Activated B cell treated with CpG ODN at 0.5 μM for 24 hours (primary cell): ENCODE results near the gene PIGM. TPM values are rescaled to one million over a fixed set of nuclear protein-coding genes. Genes with fewer than 3 reads are reported as not detected.

Experiments used
- ATAC-seq: fragments of 200-7000 bp; cut with Tn5 transposase; one replicate; pipeline ENCODE4 v1.10.0; 2021; ENCODE audit warnings: low read depth, mild to moderate bottlenecking, moderate library complexity
- CTCF ChIA-PET: fragments of 350-600 bp; sonication (Branson Sonifier 250); formaldehyde crosslinking; loops from one replicate; lab custom pipeline; 2021; ENCODE audit warnings: antibody characterized with exemption; lab: Charles Lee
- POLR2A ChIA-PET: fragments of 350-600 bp; sonication (Branson Sonifier 250); formaldehyde crosslinking; loops from one replicate; lab custom pipeline; 2021; ENCODE audit warnings: antibody characterized with exemption; lab: Charles Lee
- DNase-seq: peaks from one replicate; pipeline ENCODE4 v3.0.0; 2022
- H3K27ac Mint-ChIP-seq: one replicate; pipeline ENCODE4 v1.8.0; 2020; ENCODE audit warnings: mixed read lengths
- H3K27me3 Mint-ChIP-seq: one replicate; pipeline ENCODE4 v1.8.0; 2021; ENCODE audit warnings: mixed read lengths
- H3K36me3 Mint-ChIP-seq: one replicate; pipeline ENCODE4 v1.8.0; 2021; ENCODE audit warnings: low read depth, mixed read lengths
- H3K4me1 Mint-ChIP-seq: one replicate; pipeline ENCODE4 v1.8.0; 2021; ENCODE audit warnings: mixed read lengths
- H3K4me3 Mint-ChIP-seq: one replicate; pipeline ENCODE4 v1.8.0; 2020; ENCODE audit warnings: mild to moderate bottlenecking, mixed read lengths
- H3K9me3 Mint-ChIP-seq: one replicate; pipeline ENCODE4 v1.8.0; 2020; ENCODE audit warnings: mixed read lengths
- intact Hi-C: fragments of 100-400 bp; cut with micrococcal nuclease; formaldehyde crosslinking; loops from one replicate; pipeline ENCODE4 v1.15.1; 2024
- total RNA-seq: library from RNA; stranded (reverse); gene quantifications from 2 replicates; pipeline ENCODE4 v1.2.3, GENCODE V29; 2022
- TF ChIP-seq, protein P1 (sequence below): fragments of 200-600 bp; IDR thresholded peaks from one replicate; pipeline ENCODE4 v1.8.0; 2022; ENCODE audit warnings: antibody characterized with exemption, mild to moderate bottlenecking

PIGM gene
- total RNA-seq, 1 donor from 2014 or later, result 5.3 TPM

DNA sequence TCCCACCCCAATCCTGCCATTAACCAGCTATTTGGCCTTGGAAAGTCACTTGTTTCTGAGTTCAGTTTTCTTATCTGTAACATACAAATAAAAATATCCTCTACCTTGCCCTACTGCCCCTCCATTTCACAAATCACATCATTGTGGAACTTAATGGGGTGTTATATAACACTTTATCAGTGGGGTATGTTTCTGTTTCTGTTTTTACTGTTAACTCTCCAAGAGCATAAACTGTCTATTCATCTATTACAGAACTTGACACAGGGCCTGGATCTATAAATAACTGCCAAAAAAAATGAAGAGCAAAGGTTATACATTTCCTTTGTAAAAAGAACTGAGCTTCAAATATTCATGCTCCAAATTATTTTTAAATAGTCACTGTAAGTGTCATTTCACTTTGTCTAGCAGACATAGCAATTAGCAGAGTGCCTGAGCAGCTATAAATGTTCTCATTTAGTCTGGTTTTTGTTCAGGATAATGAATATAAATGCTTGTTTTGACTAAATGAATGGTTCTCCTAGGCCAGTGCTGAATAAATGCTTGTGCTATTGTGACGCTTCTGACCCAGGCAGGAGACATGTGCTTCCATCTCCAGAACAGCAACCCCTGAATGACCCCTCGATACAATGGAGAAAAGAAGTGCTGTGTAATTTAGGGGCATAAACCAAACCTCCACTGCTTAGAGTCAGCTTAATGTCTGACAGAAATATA is 7.4 kb downstream of the PIGM start:
- H3K9me3 Mint-ChIP-seq, result no peaks in the 10 kb centered on the region
- ATAC-seq (no peak), DNase-seq (no peak)
- TF ChIP-seq, protein P1, sequence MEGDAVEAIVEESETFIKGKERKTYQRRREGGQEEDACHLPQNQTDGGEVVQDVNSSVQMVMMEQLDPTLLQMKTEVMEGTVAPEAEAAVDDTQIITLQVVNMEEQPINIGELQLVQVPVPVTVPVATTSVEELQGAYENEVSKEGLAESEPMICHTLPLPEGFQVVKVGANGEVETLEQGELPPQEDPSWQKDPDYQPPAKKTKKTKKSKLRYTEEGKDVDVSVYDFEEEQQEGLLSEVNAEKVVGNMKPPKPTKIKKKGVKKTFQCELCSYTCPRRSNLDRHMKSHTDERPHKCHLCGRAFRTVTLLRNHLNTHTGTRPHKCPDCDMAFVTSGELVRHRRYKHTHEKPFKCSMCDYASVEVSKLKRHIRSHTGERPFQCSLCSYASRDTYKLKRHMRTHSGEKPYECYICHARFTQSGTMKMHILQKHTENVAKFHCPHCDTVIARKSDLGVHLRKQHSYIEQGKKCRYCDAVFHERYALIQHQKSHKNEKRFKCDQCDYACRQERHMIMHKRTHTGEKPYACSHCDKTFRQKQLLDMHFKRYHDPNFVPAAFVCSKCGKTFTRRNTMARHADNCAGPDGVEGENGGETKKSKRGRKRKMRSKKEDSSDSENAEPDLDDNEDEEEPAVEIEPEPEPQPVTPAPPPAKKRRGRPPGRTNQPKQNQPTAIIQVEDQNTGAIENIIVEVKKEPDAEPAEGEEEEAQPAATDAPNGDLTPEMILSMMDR, result no peak
- H3K4me1 Mint-ChIP-seq, result peaks cover 2% of the 10 kb centered on the region
- ChIA-PET CTCF (interaction anchor here (1.7 kb wide), 1 partner anchor 17 kb away, joined by 7 read pairs; no protein-coding TSS in a partner anchor), POLR2A (interaction anchor here (0.7 kb wide), 1 partner anchor 611 kb away, joined by 3 read pairs; no protein-coding TSS in a partner anchor)
- H3K27me3 Mint-ChIP-seq, result peaks cover 3% of the 10 kb centered on the region
- H3K27ac Mint-ChIP-seq, result no peak overlapping the region
- no peaks in the 10 kb centered on the region for H3K36me3 Mint-ChIP-seq
- intact Hi-C loops, result no loop called here
- H3K4me3 Mint-ChIP-seq, result no peak overlapping the region

DNA sequence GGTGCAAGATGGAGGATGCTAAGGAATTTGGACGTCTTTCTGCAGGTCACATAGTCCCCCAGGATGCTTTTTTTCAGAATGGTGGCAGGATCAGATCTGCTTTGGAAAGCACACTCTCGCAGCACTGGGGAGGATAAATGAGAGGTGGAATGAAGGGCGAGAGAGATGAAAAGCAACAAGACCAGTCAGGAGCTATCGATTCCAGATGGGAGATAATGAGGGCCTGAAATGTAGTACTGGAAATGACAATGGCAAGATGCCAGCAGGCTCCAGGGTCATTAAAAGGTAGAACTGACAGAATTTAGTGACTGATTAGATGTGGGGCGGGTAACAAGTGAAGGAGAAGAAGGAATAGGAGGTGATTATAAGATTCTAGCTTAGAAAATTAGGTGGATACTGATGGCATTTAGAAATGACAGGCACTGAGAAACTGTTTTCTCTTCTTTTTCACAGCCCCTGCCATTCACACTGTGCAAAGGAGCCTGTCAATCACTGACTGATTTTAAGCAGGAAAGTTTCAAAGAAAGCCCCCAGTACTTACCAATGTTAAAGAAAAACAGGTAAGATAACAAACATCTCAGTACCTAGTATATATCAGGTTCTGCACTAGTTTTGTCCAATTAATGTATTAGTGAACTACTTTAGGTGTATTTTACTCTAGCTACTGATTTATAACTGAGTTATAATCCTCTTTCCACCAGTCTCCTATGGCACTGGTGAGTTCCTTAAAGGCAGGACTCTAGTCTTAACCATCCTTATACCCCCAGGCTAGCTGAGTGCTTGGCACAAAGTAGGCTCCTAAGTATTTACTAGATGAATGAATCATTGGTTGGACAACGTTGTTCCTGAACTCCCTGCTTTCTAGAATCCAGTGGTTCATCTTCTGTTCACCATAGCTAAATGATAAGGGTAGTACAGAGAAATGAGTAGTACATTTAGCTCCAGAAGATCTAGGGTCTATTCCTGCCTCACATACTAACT is 9.2 kb downstream of the PIGM start:
- no peaks in the 10 kb centered on the region for H3K4me1 Mint-ChIP-seq
- TF ChIP-seq, protein P1, result no peak
- no peak overlapping the region for H3K4me3 Mint-ChIP-seq
- ATAC-seq (no peak), DNase-seq (no peak)
- no peaks in the 10 kb centered on the region for H3K36me3 Mint-ChIP-seq
- ChIA-PET POLR2A (no interaction called here), CTCF (interaction anchor here (1.7 kb wide), 1 partner anchor 15 kb away, joined by 7 read pairs; no protein-coding TSS in a partner anchor)
- intact Hi-C loops, result no loop called here
- peaks cover 5% of the 10 kb centered on the region for H3K27me3 Mint-ChIP-seq
- no peak overlapping the region for H3K27ac Mint-ChIP-seq
- H3K9me3 Mint-ChIP-seq, result no peaks in the 10 kb centered on the region

- Mint-ChIP-seq H3K27me3 (peaks cover 8% of the 10 kb centered on the region), H3K4me3 (no peak overlapping the region), H3K9me3 (no peaks in the 10 kb centered on the region), H3K27ac (no peak overlapping the region), H3K36me3 (no peaks in the 10 kb centered on the region), H3K4me1 (no peaks in the 10 kb centered on the region)
- ChIA-PET POLR2A (no interaction called here), CTCF (no interaction called here)
- intact Hi-C loops, result no loop called here
- TF ChIP-seq, protein P1, result no peak
- no peak for DNase-seq
- no peak for ATAC-seq
Measured at GRCh38 chr1:160021376-160022074, 10.3 kb downstream of the PIGM start.

GRCh38 chr1:160020196-160020595 is 11.6 kb downstream of the PIGM start:
- Mint-ChIP-seq H3K27me3 (peaks cover 8% of the 10 kb centered on the region), H3K27ac (no peak overlapping the region), H3K36me3 (no peaks in the 10 kb centered on the region), H3K9me3 (no peaks in the 10 kb centered on the region), H3K4me1 (no peaks in the 10 kb centered on the region), H3K4me3 (no peak overlapping the region)
- intact Hi-C loops, result no loop called here
- no peak for DNase-seq
- no peak for ATAC-seq
- ChIA-PET POLR2A (no interaction called here), CTCF (interaction anchor here (2.9 kb wide), 1 partner anchor 14 kb away, joined by 16 read pairs; no protein-coding TSS in a partner anchor)
- TF ChIP-seq, protein P1, result no peak
